Neuron (in vitro differentiated cells): ENCODE data around the gene C19orf25.

Experiments used
- H2AFZ ChIP-seq: one replicate; pipeline ENCODE4 v1.6.1; 2013; ENCODE audit warnings: low read depth, mild to moderate bottlenecking, inconsistent platforms, low read length, moderate library complexity
- H3K27me3 ChIP-seq: one replicate; pipeline ENCODE4 v1.6.1; 2013; ENCODE audit warnings: low read length; ENCODE audit not compliant: insufficient read depth
- H3K36me3 ChIP-seq: one replicate; pipeline ENCODE4 v1.6.1; 2013; ENCODE audit warnings: low read length; ENCODE audit not compliant: insufficient read depth
- H3K4me1 ChIP-seq: one replicate; pipeline ENCODE4 v1.6.1; 2013; ENCODE audit warnings: low read length; ENCODE audit not compliant: insufficient read depth
- H3K4me3 ChIP-seq: 2 replicates; pipeline ENCODE4 v1.5.1; 2013; ENCODE audit warnings: mild to moderate bottlenecking, low read length, moderate library complexity
- H3K9me3 ChIP-seq: one replicate; pipeline ENCODE4 v1.6.1; 2013; ENCODE audit warnings: low read length

Gene C19orf25

DNA sequence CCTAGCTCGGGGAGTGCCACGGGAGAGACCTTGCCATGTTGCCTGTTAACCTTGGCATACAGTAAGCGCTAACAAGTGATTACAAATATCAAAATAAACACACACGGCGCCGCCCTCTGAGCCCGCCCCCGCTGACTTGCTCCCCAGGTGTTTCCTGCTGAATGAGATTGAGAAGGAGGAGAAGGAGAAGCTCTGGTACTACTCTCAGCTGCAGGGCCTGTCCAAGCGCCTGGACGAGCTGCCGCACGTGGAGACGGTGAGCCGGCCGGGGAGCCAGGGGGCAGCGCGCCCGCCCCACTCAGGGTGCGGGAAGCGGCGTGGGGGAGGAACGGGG, 24.0 kb downstream of the C19orf25 start:
- Histone ChIP-seq H3K36me3 (peaks cover 67% of the 10 kb centered on the region), H3K4me3 (no peak overlapping the region), H2AFZ (no peak overlapping the region), H3K9me3 (no peaks in the 10 kb centered on the region), H3K27me3 (no peaks in the 10 kb centered on the region), H3K4me1 (peaks cover 30% of the 10 kb centered on the region)

DNA sequence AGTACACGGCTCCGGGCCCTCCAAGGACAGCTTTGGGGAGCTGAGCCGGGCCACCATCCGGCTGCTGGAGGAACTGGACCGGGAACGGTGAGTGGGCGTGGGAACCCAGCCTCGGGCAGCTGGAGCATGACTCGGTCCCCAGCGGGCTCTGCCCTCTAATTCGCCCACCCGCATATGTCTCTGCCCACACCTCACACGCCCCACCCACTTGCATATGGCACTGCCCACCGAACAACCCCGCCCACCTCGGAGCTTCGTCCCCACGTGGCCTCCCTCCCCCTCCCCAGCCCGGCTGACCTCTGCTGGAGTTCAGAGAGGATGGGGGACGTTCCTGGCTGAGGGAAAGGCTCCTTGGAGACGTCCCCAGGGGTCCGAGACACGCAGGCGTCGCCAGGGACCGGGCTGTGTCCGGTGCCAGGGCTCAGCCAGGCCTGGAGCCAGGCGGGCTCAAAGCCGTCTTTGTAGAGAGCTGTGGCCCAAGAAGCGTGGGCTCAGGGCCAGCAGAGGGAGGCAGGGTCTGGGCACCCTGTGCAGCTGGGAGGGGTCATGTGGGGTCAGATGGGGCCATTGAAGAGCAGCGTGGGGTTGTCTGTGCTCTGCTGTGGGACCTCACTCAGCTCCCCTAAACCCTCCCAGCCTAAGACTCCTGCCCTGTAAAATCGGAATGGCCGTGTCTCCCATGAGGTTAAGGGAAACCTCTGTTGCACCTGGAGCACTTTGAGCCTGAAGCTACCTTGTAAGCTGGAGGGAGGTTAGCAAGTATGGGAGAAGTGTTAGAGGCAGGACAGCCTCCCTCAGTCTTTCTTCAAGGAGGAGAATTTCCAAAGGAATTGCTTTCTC, 25.3 kb downstream of the C19orf25 start:
- H3K4me3 ChIP-seq: no peak overlapping the region
- H2AFZ ChIP-seq: no peak overlapping the region
- H3K27me3 ChIP-seq: no peaks in the 10 kb centered on the region

DNA sequence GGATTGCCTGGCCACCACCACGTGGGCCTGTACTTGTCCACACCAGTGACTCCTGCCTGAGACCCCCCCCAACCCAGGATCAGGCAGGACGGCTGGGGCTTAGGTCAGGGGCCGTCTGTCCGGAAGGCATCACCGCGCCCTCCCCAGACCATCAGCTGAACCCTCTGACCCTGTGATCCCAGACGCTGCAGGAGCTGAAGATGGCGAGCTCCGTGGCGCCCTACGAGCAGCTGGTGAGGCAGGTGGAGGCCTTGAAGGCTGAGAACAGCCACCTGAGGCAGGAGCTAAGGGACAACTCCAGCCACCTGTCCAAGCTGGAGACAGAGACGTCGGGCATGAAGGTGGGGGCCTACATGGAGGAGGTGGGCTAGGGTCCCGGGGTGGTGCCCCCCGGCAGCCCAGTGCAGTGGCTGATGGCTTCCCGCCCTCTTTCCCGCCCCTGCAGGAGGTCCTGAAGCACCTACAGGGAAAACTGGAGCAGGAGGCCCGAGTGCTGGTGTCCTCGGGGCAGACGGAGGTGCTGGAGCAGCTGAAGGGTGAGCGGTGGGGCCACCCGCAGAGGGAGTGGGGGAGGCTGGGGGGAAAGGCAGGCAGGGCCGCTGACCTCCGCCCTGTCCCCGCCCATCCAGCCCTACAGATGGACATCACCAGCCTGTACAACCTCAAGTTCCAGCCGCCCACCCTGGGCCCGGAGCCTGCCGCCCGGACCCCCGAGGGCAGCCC, 26.1 kb downstream of the C19orf25 start:
- Histone ChIP-seq H3K4me3 (peak overlapping the region; percentile 59), H3K27me3 (no peaks in the 10 kb centered on the region)

More for the DNA sequence above, 25.3 kb downstream of the C19orf25 start:
- Histone ChIP-seq H3K36me3 (peaks cover 56% of the 10 kb centered on the region), H3K9me3 (no peaks in the 10 kb centered on the region), H3K4me1 (peaks cover 40% of the 10 kb centered on the region)

DNA sequence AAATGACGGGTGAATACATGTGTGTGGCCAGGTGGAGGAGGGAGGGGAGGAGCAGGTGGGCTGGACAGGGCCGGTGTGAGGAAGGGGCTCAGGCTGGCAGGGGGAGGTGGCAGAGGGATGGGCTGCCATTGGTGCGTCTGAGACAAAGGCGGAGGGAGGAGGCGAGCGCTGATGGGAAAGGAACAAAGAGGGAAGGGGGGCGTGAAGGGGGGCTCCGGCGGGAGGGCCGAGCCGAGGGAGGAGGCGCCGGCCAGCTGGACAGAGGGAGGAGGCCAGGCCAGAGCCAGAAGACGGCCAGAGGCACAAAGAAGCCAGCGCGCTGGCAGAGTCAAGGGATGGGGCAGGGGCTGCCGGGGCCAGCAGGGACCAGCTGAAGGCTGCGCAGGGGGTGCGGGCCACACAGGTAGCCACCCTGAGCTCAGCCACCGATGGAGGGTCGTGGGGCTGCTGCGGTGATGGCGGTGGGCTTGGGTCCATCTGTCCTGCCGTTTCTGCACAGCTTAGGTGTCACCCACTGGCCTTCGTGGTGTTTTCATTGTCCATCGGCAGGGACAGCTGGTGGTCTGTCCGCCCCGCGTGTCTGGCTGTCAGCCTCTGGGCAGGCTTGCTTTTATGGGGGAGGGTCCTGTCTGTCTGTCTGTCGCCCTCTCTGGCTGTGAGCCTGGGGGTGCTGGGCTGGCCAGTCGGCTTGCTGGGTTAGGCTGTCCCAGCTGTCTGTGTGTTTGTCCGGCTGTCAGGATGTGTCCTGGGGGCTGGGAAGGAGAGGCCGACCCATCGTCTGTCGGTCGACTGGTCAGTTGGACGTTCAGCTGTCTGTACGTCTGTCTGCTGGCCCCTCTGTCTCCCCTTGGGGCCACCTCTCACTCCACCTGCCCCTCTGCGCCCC, 26.9 kb downstream of the C19orf25 start:
- Histone ChIP-seq H3K36me3 (peaks cover 41% of the 10 kb centered on the region), H3K4me3 (peak overlapping the region; percentile 73), H3K27me3 (no peaks in the 10 kb centered on the region), H3K4me1 (peaks cover 47% of the 10 kb centered on the region), H3K9me3 (no peaks in the 10 kb centered on the region), H2AFZ (no peak overlapping the region)

More for the DNA sequence above, 26.1 kb downstream of the C19orf25 start:
- peaks cover 49% of the 10 kb centered on the region for H3K36me3 ChIP-seq
- no peaks in the 10 kb centered on the region for H3K9me3 ChIP-seq
- H2AFZ ChIP-seq: no peak overlapping the region
- H3K4me1 ChIP-seq: peaks cover 41% of the 10 kb centered on the region

DNA sequence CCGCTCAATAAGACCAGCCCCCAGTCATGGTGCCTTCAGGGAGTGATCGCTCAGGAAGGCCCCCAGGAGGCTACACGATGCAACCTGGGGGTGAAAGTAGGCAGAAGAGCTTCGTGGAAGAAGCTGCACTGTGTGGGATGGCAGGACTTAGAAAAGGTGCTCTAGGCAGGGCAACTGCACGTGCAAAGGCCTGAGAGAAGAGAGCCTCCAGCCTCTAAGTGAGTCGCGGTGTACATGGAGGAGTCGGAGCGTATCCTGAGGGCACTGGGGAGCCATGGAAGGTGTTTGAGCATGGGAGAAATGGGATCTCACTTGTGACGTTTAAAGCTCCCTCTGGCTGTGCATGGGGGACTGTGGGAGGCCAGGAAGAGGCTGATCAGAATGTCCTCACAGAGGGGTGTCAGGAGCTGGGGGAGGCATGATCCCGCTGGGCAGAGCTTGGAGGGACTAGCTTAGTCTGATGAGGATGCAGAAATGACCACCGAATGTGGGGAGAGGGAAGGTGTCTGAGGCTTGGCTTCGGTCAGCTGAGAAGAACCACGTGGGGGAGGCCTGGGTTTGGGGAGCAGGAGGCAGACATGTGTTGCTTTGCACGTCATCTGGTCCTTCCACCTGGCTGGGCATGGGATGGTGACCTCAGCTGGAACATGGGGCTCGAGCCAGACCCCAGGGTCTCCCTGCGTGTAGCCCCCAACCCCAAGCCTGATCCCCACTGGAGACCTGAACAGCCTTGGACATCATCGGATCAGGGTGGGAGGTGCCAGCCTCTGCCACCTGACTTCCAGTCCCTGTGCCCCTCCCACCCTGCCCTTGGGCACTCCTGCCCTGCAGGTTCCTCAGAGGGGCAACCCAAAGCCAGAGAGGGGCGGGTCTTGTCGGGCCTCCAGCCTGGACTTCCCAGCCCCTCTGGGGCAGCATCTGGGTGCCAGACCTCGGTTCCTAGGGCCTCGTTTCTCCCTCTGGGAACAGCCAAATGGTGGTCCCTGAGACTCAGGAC, 28.0 kb downstream of the C19orf25 start:
- H3K27me3 ChIP-seq: no peaks in the 10 kb centered on the region
- H3K36me3 ChIP-seq: peaks cover 30% of the 10 kb centered on the region
- H2AFZ ChIP-seq: no peak overlapping the region
- peak overlapping the region; percentile 73 for H3K4me3 ChIP-seq
- peaks cover 53% of the 10 kb centered on the region for H3K4me1 ChIP-seq
- H3K9me3 ChIP-seq: no peaks in the 10 kb centered on the region

DNA sequence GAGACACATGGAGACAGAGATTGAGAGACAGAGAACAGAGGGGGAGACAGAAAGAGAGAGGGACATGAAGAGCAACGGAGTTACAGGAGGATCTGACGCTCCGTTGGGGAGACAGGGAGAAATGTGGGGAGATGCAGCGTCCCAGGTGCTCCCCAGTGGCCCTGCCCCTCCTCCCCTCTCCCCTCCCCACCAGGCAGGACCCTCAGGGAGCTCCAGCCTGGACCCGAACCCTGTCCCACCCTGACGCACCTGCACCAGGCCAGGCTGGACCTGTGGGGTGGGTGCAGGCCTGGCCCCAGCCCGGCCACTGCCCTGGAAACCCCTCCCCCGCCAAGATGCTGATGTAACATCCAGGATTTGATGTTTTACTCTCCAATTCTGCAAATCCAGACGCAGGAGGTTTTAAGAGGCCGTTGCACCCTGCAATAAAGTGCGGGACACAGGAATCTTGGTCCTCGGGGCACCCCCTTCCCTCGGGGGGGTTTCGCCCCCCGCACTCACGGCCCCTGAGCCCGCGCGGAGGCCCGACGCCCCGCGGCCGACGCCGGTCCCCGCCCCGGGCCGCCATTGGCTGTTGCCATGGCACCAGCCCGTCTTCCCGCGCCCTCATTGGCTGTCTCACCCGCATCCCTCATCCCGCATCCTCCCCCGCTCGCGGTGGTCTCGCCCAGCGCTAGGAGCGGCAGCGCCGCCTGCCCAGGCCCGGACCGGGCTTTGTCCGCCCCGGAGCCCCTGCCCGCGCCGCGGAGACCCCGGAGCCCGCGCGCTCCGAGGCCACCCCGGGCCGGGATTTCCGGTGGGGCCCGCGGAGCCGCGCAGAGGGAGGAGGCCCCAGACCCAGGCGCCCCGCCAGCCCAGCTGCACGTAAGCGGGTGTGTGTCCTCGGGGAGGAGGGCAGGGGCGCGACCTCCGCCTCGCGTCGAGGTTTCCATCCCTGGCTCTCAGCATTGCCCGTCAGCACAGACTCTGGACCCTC, 29.3 kb downstream of the C19orf25 start, which contains the start of gene APC2:
APC2 (plus strand) TSS at position 655 of the 976 bp plus-strand sequence. CDS start 2,881 bp downstream, outside the sequence.
- Histone ChIP-seq H3K27me3 (no peaks in the 10 kb centered on the region), H3K4me1 (peaks cover 54% of the 10 kb centered on the region), H2AFZ (no peak within 1 kb of the TSS), H3K36me3 (peaks cover 18% of the 10 kb centered on the region), H3K4me3 (peak within 1 kb of the TSS; percentile 73), H3K9me3 (no peaks in the 10 kb centered on the region)

DNA sequence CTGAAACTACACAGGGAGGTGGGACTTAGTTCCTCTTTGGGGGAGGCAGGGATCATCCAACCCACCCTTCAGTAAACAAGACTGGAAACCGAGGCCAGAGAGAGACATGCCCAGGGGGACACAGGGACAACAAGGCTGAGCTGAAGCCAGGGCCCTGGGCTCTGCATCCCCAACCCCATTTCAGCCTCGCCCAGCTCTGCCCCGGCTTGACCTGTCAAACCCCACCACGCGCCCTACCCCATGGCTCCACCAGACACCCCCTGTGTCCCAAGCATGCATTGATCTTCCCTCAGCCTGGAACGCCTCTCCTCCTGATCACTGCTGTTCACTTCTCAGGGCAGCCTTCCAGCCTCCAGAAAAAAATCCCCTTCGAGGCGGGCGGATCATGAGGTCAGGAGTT, 31.1 kb downstream of the C19orf25 start:
- Histone ChIP-seq H3K4me1 (peaks cover 48% of the 10 kb centered on the region), H3K9me3 (no peaks in the 10 kb centered on the region), H2AFZ (no peak overlapping the region), H3K36me3 (peaks cover 4% of the 10 kb centered on the region), H3K27me3 (no peaks in the 10 kb centered on the region), H3K4me3 (no peak overlapping the region)

DNA sequence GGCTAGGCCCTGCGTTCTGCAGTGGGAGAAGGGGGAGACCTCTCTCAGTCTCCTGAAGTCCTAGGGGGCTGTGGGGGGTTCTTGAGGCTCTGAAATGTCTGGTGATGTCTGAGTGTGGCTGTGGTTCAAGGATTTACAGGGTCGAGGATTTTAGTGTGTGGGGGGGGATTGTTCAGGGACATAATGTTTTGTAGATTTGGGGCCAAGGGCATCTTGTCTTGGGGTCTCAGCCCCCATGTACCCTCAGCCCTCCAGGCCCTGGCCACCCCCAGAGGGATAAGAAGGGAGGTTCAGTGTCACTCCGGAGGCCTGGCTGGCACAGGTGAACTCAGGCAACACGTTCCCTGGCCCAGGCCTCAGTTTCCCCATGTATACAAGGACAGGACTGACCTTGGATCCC, 31.5 kb downstream of the C19orf25 start:
- H3K4me3 ChIP-seq: peak overlapping the region; percentile 47
- no peak overlapping the region for H2AFZ ChIP-seq
- H3K9me3 ChIP-seq: no peaks in the 10 kb centered on the region
- peaks cover 44% of the 10 kb centered on the region for H3K4me1 ChIP-seq
- H3K36me3 ChIP-seq: peaks cover 1% of the 10 kb centered on the region
- no peaks in the 10 kb centered on the region for H3K27me3 ChIP-seq

DNA sequence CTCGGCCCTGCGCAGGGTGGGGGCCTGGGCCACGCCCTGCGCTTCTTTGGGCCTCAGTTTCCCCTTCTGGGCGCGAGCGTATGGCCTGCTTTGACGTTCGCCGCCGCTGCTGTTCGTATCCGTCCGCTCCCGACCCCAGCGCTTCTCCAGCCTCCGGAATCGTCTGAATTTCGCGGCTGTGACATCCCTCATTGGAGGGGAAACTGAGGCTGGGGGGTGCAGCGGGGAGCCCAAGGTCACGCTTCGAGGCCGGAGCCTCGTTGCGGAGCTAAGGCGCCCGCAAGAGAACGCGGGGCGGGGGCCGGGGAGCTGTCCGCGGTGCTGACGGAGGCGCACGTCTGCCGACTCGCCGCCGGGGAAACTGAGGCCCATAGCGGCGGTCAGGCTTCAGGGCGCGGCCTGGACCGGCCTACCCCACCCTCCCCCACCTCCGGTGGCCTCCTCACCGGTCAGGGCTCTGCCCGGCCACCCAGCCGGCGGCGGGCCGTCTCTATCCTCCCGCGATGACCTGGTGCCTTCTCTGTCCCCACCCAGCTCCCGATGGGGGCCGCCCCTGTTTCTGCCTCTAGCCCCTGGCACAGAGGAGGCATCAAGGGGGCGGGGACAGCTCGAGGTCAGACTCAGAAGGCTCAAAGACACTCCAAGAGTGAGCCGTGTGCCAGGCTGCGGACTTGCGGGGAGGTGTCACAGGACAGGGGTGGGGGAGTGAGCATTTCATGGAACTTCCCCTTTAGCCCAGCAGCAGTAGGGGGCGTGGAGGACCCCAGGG, 32.1 kb downstream of the C19orf25 start:
- H3K9me3 ChIP-seq: no peaks in the 10 kb centered on the region
- no peaks in the 10 kb centered on the region for H3K27me3 ChIP-seq
- peak overlapping the region; percentile 47 for H3K4me3 ChIP-seq

DNA sequence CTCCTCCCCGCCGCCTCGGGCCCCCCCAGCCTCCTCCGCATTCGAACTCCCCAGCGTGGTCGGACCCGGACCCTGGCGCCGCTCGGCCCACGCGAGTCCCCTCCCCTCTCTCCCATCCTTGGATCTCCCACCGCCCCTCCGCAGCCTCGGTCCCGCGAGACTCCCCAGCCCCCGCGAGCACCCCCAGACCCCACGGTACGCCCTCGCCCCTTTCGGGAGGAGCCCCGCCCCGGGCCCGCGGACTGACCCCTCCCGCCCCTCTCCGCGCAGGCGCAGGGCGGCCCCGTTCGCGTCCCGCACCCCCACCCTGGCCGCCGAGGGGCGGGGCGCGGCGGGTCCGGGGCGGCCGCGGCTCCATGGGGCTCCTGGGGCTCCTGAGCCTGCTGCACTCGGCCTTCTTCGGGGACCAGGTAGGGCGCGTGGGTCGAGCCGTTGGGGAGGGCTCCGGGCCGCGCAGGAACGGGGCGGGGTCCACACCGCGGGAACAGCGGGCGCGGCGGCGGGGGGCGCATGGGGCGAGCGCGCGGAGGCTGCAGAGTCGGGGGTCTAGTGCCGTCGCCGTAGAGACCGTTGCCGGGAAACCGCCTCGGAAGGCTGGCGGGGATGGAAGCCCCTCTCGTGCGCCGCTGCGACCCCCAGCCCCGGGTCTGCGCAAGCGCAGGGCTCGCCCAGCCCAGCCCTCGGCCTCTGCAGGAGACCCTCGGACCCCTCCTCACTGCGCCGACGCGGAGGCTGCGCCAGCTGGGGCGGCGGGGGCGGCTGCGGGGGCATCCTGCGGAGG, 32.9 kb downstream of the C19orf25 start:
- no peak overlapping the region for H2AFZ ChIP-seq
- peak overlapping the region; percentile 47 for H3K4me3 ChIP-seq
- H3K36me3 ChIP-seq: peaks cover 14% of the 10 kb centered on the region
- H3K4me1 ChIP-seq: peaks cover 34% of the 10 kb centered on the region
- H3K27me3 ChIP-seq: no peaks in the 10 kb centered on the region
- H3K9me3 ChIP-seq: no peaks in the 10 kb centered on the region

More for the DNA sequence above, 32.1 kb downstream of the C19orf25 start:
- Histone ChIP-seq H3K4me1 (peaks cover 39% of the 10 kb centered on the region), H3K36me3 (peaks cover 7% of the 10 kb centered on the region), H2AFZ (no peak overlapping the region)
